Calu3 (cell line): Measurements from ENCODE around the gene MACF1. TPM values are rescaled to one million over a fixed set of nuclear protein-coding genes. Genes with fewer than 3 reads are reported as not detected.
"Not testable (repeated sequence)": the region's sequence is repeated elsewhere in the genome, so short reads cannot be mapped to it uniquely, and the experiment has no call there.

Source experiments
- BruUV-seq: library from RNA; stranded (reverse); fragments of 400-500 nt; replicated peaks from 2 replicates; lab custom pipeline; 2021; lab: Mats Ljungman, UMichigan
- CTCF ChIA-PET: fragments of 300-600 bp; sonication (Branson Sonifier 250); formaldehyde crosslinking; loops from one replicate; lab custom pipeline; 2022; ENCODE audit warnings: antibody characterized with exemption; lab: Charles Lee
- DNase-seq: peaks from one replicate; pipeline ENCODE4 v3.0.0; 2022
- H3K27ac Mint-ChIP-seq: one replicate; pipeline ENCODE4 v1.8.0; 2022; ENCODE audit warnings: mixed read lengths; ENCODE audit not compliant: unreplicated experiment
- H3K27me3 Mint-ChIP-seq: one replicate; pipeline ENCODE4 v1.8.0; 2022; ENCODE audit warnings: mixed read lengths; ENCODE audit not compliant: unreplicated experiment
- H3K36me3 Mint-ChIP-seq: one replicate; pipeline ENCODE4 v1.8.0; 2022; ENCODE audit warnings: mild to moderate bottlenecking, moderate library complexity, mixed read lengths; ENCODE audit not compliant: insufficient read depth, unreplicated experiment
- H3K4me1 Mint-ChIP-seq: one replicate; pipeline ENCODE4 v1.8.0; 2022; ENCODE audit warnings: mild to moderate bottlenecking, low read depth, mixed read lengths; ENCODE audit not compliant: unreplicated experiment
- H3K4me3 Mint-ChIP-seq: one replicate; pipeline ENCODE4 v1.8.0; 2022; ENCODE audit warnings: mild to moderate bottlenecking, low read depth, moderate library complexity, mixed read lengths; ENCODE audit not compliant: unreplicated experiment
- H3K9me3 Mint-ChIP-seq: one replicate; pipeline ENCODE4 v1.8.0; 2022; ENCODE audit warnings: low read depth, mixed read lengths; ENCODE audit not compliant: unreplicated experiment
- intact Hi-C: fragments of 100-400 bp; cut with micrococcal nuclease; formaldehyde crosslinking; loops from one replicate; pipeline ENCODE4 v1.10.0; 2022; ENCODE audit not compliant: unreplicated experiment
- total RNA-seq: library from RNA; stranded (reverse); gene quantifications from 2 replicates; pipeline ENCODE4 v1.2.3, GENCODE V29; 2022
- TF ChIP-seq, protein P1 (sequence below): fragments of 200-600 bp; IDR thresholded peaks from one replicate; pipeline ENCODE4 v1.8.0; 2022; ENCODE audit warnings: antibody characterized with exemption; ENCODE audit not compliant: unreplicated experiment

MACF1 gene
- total RNA-seq, 1 experiment from 2014 or later = 705 TPM

DNA sequence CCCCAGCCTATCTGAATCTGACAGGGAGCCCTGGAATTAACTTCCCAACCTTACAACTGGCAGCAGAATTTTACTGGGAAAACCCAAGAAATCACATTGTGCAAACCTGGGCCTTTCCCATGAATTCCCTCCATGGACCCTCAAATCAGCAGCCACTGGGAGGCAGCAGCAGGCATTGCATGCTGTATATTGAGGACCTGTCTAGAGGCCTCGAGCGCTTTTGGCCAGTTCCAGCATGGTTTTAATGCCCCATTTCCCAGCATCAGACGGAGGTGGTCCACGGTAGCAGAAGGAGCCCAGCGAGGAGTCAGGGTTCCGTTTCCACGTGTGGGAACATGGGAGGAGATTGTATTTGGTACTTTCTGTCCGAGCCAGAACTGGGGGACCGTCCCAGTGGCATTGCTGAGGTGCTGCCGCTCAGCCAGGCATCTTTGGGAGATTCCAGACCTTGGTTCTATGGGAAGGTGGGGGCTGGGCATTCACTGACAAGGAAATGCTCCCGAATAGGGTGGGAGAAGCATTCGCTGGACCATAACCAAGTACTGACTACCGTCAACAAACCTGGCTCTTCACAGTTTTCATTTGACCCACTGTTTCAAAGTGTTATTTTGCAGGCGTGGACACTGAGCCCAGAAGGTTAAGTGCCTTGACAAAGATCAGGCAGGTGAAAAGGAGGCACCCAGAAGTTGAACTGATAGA is 302.9 kb downstream of the MACF1 start:
- no peak overlapping the region for H3K4me3 Mint-ChIP-seq
- no peak for DNase-seq
- peaks cover 12% of the 10 kb centered on the region for H3K4me1 Mint-ChIP-seq
- H3K36me3 Mint-ChIP-seq = no peaks in the 10 kb centered on the region
- BruUV-seq = no TSS peak
- TF ChIP-seq, protein P1, sequence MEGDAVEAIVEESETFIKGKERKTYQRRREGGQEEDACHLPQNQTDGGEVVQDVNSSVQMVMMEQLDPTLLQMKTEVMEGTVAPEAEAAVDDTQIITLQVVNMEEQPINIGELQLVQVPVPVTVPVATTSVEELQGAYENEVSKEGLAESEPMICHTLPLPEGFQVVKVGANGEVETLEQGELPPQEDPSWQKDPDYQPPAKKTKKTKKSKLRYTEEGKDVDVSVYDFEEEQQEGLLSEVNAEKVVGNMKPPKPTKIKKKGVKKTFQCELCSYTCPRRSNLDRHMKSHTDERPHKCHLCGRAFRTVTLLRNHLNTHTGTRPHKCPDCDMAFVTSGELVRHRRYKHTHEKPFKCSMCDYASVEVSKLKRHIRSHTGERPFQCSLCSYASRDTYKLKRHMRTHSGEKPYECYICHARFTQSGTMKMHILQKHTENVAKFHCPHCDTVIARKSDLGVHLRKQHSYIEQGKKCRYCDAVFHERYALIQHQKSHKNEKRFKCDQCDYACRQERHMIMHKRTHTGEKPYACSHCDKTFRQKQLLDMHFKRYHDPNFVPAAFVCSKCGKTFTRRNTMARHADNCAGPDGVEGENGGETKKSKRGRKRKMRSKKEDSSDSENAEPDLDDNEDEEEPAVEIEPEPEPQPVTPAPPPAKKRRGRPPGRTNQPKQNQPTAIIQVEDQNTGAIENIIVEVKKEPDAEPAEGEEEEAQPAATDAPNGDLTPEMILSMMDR = no peak
- H3K27me3 Mint-ChIP-seq = no peaks in the 10 kb centered on the region
- H3K9me3 Mint-ChIP-seq = no peaks in the 10 kb centered on the region
- CTCF ChIA-PET = no interaction called here
- intact Hi-C loops = no loop called here
- H3K27ac Mint-ChIP-seq = no peak overlapping the region

DNA sequence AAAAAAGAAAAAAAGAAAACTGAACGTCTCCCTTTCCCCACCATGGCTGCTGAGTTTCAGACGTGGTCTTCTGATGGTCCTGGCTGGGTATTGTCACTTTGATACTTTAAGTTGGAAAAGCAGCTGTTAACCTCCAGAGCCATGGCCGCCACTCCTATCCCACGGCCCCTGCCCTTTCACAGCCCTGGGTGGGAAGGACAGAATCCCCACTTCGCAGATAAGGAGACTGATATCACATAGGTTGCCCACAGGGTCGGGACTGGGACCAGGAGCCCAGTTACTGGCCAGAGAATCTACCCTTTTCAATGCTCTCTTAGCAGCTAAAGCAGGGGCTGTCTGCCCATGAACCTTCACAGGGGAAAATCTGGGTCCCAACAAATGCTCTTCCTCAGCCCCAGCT is 303.8 kb downstream of the MACF1 start:
- TF ChIP-seq, protein P1 = no peak
- CTCF ChIA-PET = interaction anchor here (0.6 to 0.7 kb wide), 2 partner anchors 158 to 169 kb away, joined by 3 read pairs; no protein-coding TSS in a partner anchor
- Mint-ChIP-seq H3K4me1 (peaks cover 12% of the 10 kb centered on the region), H3K27ac (no peak overlapping the region), H3K9me3 (no peaks in the 10 kb centered on the region), H3K36me3 (no peaks in the 10 kb centered on the region), H3K27me3 (no peaks in the 10 kb centered on the region), H3K4me3 (no peak overlapping the region)
- no TSS peak for BruUV-seq
- no peak for DNase-seq
- intact Hi-C loops = no loop called here

DNA sequence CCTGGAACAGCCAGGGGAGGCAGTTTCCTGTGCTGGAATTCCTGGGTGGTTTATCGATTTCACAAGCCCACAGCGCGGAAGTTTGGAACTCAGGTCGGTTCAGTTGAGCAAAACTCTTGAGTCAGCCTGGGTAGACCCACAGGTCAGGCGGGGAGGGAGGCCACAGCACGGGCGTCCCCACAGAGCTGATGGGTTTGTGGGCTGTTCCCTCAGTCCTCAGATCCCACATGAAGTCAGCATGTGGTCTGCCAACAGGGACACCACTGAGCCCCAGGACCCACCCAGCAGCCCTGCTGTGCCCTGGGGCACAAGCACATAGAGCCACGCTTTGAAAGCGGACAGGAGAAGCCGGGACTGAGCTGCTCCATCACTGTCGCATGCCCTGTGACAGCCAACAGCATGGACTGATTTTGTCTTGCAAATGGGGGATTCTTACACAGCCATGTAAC is 304.4 kb downstream of the MACF1 start:
- CTCF ChIA-PET = interaction anchor here (0.5 kb wide), 1 partner anchor 1609 kb away, joined by 3 read pairs; no protein-coding TSS in a partner anchor
- BruUV-seq = no TSS peak
- TF ChIP-seq, protein P1 = no peak
- H3K27me3 Mint-ChIP-seq = no peaks in the 10 kb centered on the region
- intact Hi-C loops = no loop called here
- DNase-seq = peak; percentile 39
- no peak overlapping the region for H3K4me3 Mint-ChIP-seq
- H3K9me3 Mint-ChIP-seq = no peaks in the 10 kb centered on the region
- peaks cover 12% of the 10 kb centered on the region for H3K4me1 Mint-ChIP-seq
- no peaks in the 10 kb centered on the region for H3K36me3 Mint-ChIP-seq
- no peak overlapping the region for H3K27ac Mint-ChIP-seq

DNA sequence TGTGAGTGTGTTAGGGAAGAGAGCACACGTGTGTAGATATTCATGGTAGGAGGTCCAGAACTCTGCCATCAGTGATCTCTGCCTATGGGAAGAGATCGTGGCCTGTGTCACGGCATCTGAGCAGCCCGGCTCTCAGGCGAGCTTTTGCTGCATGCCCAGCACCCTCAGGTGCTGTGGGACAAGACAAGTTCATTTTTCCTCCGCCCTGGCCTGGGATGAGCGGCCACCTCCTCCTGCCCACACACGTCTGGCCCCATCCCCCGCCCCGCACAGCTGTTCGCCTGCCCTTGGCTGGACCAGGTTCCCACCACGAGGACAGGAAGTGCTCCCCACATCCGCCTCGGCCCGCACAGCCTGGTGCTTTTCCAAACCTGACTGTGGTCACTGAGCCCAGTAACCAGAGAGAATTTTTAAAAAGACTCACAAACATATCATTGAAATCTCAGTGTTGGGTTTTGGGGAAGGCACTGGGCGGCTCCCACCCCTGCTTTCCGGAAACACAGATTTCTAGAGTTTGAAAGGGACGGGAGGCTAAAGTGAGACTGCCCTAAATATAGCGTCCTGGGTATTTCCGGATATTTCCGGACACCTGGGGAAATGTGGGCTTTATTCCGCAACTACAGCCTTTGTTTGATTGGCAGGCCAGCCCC is 305.0 kb downstream of the MACF1 start:
- TF ChIP-seq, protein P1 = no peak
- intact Hi-C loops = no loop called here
- BruUV-seq = no TSS peak
- no peaks in the 10 kb centered on the region for H3K36me3 Mint-ChIP-seq
- H3K4me1 Mint-ChIP-seq = peaks cover 12% of the 10 kb centered on the region
- no peaks in the 10 kb centered on the region for H3K9me3 Mint-ChIP-seq
- H3K27me3 Mint-ChIP-seq = no peaks in the 10 kb centered on the region
- CTCF ChIA-PET = interaction anchor here (0.5 kb wide), 1 partner anchor 1609 kb away, joined by 3 read pairs; no protein-coding TSS in a partner anchor
- H3K4me3 Mint-ChIP-seq = no peak overlapping the region
- no peak for DNase-seq
- no peak overlapping the region for H3K27ac Mint-ChIP-seq

DNA sequence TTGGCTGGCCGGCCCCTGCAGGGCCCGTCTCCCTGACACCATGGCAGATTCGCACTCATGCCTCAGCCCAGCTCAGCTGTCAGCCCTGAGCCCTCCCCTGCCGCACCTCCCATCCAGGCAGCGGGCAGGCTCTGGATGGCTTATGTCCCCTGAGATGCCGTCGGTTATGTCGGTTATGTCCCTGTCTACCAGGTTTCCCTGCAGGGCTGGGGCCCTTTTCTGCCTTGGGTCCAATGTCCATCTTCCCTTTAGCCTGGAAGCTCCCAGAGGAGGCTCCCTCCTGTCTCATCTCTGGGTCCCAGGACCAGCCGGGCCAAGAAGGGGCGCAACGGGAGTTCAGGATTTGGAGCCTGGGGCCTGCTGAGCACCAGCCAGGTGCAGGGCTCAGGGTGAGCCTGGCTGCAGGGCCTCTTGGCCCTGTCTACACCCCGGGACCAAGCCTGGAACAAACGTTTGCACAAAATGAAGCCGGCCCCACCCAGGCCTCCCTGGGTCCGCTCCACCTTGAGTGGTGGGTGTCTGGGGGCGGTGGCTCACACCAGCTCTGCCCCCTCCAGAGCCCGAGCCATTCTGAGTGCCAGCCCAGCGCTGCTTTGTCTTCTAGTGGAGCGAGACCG is 306.2 kb downstream of the MACF1 start:
- H3K27me3 Mint-ChIP-seq, DNase-seq, intact Hi-C loops, H3K4me3 Mint-ChIP-seq, H3K27ac Mint-ChIP-seq, H3K9me3 Mint-ChIP-seq, BruUV-seq, H3K36me3 Mint-ChIP-seq, CTCF ChIA-PET: not testable (repeated sequence)
- peaks cover 12% of the 10 kb centered on the region for H3K4me1 Mint-ChIP-seq

DNA sequence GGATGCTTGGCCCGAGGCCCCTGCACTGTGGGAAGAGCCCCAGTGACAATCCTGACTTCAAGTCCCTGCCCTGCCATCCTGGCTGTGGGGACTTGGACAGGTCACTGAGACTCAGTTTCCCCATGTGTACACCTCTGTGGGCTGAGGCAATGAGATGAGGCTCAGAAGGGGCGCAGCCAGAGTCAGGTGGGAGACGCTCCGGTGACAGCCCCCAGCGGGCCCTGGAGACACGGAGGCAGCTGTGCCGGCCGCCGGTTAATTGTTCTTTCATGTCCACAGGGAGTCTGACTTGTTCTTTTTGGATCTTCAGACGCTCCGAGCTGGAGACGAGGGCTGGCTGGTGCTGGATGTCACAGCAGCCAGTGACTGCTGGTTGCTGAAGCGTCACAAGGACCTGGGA is 307.0 kb downstream of the MACF1 start:
- H3K4me3 Mint-ChIP-seq, BruUV-seq, H3K36me3 Mint-ChIP-seq, H3K27me3 Mint-ChIP-seq, intact Hi-C loops, H3K9me3 Mint-ChIP-seq, CTCF ChIA-PET, DNase-seq, H3K27ac Mint-ChIP-seq: not testable (repeated sequence)
- H3K4me1 Mint-ChIP-seq = peaks cover 12% of the 10 kb centered on the region
